LoVo (cell line): Measurements from ENCODE around the gene WDR89.
"Not testable (repeated sequence)": the region's sequence is repeated elsewhere in the genome, so short reads cannot be mapped to it uniquely, and the experiment has no call there.

Experiments
- DNase-seq: peaks from one replicate; pipeline ENCODE4 v3.0.0-alpha.2; 2016; ENCODE audit warnings: low spot score

Gene WDR89

DNA sequence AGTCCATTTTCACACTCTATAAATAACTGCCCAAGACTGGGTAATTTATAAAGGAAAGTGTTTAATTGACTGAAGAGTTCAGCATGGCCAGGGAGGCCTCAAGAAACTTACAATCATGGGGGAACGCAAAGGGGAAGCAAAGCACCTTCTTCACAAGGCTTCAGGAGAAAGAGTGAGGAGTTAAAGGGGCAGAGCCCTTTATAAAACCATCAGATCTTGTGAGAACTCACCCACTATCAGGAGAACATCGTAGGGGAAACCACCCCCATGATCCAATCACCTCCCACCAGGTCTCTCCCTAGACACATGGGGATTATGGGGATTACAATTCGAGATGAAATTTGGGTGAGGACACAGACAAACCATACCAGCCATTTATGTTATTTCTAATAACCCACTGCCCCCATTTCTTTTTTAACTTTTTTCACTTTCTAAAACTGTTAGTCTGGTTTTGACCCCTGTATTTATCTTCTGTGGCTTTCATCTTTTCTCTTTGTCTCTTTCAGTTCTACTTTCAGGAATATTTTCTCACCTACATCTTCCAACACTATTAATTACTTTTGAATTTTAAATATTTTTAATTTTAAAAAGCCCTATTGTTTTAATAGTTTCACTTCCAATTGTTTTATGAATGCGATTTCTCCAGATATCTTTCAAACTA is 44.5 kb downstream of the WDR89 start:
- no peak for DNase-seq

DNA sequence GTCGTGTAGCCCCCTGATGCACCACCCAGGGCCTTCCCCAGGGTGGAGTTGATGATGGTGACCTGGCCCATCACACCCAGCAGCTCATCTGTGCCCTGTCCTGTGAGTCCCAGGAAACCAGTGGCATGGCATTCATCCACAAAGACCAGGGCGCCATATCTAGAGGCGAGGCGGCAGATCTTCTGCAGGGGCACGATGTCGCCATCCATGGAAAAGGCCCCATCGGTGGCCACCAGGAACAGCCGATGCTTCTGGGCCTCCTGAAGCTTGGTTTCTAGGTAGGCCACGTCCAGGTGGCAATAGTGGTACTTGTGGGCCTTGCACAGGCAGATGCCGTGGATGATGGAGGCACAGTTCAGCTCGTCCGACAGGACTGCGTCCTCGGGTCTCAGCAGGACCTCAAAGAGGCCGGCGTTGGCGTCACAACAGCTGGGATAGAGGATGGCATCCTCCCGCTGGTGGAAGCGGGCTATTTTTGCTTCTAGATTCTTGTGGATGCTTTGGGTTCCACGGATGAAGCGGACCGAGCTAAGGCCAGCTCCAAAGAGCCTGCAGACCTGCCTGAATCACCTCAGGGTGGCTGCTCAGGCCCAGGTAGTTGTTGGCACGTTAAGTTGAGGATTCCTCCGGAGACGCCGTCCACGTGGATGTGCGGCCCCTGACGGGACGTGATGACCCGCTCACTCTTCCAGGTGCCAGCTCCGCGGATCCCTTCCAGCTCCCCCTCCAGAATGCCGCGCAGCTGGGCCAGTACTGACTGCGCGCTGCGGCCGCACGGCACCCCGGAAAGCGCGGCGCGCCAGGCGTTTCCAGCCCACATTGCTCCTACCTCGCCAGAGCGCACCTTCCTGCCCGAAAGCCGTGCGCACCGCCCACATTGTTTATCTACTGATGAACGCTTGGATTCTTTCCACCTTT is 47.0 kb downstream of the WDR89 start:
- no peak for DNase-seq

DNA sequence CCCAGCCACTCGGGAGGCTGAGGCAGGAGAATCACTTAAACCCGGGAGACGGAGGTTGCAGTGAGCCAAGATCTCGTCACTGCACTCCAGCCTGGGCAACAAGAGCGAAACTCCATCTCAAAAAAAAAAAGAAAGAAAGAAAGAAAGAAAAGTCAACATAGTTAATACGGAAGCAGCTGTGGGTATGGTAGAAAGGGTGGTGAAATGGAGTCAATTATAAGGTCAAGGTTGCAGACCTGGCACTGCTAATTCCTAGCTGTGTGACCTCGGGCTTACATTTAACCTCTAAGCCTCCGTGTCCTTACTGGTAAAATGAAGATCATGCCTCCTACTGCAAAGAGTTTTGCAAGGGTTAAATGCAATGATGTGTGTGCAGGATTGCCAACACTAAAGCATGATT is 58.6 kb downstream of the WDR89 start:
- DNase-seq = not testable (repeated sequence)

DNA sequence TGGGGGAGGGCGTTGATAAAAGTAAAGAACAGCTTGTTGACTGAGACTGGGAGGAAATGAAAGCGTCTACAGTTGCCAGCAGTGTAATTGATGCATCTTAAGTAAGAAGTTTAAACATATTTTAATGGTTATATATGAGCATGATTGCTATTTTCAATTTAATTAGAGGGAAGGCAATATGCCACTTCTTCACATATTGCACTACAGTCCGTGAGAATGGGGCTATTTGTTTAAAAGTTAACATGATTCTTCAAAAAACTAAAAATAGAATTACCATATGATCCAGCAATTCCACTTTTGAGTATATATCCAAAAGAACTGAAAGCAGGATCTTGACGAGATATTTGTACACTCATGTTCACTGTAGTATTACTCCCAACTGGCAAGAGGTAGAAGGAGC is 60.2 kb downstream of the WDR89 start:
- no peak for DNase-seq

DNA sequence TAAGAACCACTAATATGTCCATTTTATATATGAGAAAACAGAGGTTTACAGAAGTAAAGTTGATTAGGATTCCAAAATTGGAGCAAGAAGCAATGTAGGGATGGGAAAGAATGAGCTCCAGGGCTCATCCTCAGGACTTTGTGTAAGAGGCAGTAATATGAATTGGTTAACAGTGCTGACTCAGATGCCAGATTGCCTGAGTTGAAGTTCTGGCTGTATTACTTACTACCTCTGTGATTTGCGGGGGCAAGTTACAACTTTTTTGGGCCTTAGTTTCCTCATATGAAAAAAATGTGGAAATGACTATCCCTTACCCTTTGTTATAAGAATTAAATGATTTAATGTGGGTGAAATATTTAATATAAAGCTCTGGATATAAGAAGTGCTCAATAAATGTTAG is 63.4 kb downstream of the WDR89 start:
- DNase-seq = no peak

DNA sequence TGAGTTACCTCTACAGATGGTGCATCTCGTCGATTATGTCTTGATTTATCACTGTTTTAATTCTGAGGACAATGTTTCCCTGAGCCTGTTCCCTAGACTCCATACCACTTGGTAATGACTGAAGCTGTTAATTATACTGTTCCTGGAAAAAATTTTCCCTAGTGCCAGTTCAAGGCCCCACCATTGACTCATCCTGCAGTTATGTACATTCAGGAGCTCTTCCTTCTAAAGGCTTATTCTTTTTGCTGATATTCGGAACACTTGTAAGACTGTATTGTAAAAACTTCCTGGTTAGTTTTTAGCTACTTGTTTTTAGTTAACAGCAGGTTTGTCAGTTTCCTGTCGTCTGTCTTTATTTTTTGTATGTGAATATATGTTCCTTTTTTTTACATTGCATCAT is 68.1 kb downstream of the WDR89 start:
- DNase-seq = no peak

DNA sequence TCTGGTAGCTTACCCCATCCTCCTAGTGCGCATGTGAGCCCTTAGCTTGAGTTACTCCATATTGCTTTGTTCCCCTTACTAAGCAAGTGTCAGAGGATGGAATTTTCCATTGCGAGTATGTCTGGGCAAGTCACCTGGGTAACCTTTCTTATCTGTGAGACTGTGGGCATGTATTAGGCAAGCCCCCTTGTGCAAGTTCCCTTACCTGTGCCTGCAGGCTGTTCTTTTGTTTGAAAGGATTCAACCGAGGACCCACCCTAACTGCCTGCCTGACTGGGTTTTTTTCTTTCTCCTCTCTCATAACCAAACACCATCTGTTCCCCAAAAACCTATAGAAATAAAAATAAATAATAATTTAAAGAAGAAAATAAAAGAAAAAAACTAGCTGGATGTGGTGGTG is 76.2 kb downstream of the WDR89 start:
- DNase-seq = no peak

DNA sequence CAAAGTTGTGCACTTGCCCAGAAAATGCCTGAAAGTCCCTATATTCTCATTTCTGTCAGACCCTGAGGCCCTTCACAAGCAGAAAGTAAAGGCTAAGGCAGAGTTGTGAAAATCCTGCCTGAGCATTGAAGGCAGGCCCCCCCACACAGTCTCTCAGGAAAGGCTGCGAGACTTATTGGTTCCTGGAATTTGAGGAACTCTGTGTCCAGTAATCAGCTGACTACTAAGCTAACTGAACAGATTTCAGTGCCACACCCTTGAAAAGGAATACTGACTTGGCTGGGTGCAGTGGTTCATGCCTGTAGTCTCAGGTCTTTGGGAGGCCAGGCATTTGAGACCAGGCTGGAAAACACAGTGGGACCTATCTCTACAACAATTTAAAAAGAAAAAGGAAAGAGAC is 77.4 kb downstream of the WDR89 start:
- DNase-seq = no peak

GRCh38 chr14:63563370-63564026 is 78.2 kb downstream of the WDR89 start:
- DNase-seq = no peak

DNA sequence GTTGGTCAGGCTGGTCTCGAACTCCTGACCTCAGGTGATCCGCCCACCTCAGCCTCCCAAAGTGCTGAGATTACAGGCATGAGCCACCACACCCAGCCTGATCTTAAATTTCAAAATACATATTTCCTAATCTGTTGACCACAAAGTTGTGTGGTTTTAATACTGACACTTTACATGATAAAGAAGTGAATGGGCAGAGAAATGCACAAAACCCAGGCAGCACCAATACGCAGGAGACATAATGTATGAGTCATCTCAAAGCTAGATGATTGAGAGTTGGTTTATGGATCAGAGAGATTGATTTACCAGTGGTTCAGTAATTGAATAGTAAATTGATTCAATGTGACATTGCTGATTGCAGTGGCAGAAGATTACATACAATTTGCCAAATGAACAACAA is 79.3 kb downstream of the WDR89 start:
- DNase-seq = no peak

- no peak for DNase-seq
Observed at GRCh38 chr14:63555572-63555971, 86.1 kb downstream of the WDR89 start.

DNA sequence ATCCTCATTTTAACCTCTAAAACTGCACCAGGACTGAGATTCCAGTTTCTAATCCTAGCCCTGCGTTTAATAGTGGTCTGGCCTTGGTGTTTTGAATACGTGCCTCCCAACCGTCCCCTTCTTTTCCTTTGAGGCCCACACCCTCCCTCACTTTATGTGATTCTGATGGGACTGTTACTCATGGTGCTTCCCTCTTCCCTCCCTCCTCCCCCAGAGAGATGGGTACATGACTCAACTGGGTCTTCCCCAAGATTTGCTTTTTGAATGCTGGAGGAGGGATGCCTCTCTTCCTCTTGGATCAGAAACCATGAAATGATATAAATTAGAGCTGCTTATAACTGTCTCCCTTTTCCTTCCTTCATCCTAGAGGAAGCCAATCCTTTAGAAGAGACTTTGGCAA is 90.3 kb downstream of the WDR89 start:
- no peak for DNase-seq

GRCh38 chr14:63547798-63548335 is 93.8 kb downstream of the WDR89 start:
- DNase-seq = no peak
